Stimulated activated CD4-positive, alpha-beta T cell treated with anti-CD3 and anti-CD28 coated beads, TNF-alpha, amount 100 ng/mL, for 4 hours (primary cell): Measurements from ENCODE around the gene ECSIT.
"Not testable (repeated sequence)": the region's sequence is repeated elsewhere in the genome, so short reads cannot be mapped to it uniquely, and the experiment has no call there.

Experiments used
- DNase-seq, 3 experiments: peaks; one replicate each; pipeline ENCODE4 v3.0.0-alpha.2; 2020; ENCODE audit warnings: low read depth in 3 of 3

The ECSIT gene, protein sequence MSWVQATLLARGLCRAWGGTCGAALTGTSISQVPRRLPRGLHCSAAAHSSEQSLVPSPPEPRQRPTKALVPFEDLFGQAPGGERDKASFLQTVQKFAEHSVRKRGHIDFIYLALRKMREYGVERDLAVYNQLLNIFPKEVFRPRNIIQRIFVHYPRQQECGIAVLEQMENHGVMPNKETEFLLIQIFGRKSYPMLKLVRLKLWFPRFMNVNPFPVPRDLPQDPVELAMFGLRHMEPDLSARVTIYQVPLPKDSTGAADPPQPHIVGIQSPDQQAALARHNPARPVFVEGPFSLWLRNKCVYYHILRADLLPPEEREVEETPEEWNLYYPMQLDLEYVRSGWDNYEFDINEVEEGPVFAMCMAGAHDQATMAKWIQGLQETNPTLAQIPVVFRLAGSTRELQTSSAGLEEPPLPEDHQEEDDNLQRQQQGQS

DNA sequence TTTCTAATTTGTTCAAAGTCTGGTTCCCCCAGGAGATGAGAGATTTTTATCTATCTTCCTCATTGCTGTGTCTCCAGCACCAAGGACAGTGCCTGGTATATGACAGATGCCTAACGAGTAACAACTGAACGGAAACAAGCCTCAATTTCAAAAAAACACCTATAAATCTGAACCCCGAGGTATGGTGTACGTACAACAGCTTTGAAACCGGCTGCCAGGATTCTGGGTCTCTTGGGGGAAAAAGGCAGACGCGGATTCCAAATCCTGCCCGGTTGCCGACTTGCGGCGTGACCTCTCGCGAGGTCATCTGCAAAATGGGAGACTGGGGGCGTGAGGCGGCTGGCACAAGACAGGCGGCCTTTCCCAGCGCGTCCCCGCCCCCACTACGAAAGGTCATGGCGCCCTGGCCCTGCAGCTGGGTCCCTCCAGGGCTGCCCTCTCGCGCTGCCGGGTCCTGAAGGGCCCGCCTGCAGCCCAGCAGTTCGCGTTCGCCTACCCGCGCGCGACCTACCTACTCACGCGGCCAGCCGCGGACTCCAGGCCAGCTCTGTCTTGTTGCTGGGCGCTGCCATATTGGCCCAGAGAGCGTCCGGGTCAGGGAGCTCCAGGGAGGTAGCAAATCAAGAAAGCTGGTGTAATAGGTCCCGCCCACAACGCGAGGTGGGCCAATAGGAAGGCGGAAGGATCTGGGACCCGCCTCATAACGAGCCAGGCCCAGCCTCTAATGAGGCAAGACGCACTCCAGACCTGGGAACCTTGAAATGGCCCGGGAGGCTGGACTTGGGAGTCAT is at the start of gene ECSIT:
Gene ECSIT (minus strand): TSS at position 584 of the 791 bp plus-strand sequence. CDS start 9,964 bp downstream, outside the sequence.
- DNase-seq: peak; percentile 83 to 87 (median 85)

DNA sequence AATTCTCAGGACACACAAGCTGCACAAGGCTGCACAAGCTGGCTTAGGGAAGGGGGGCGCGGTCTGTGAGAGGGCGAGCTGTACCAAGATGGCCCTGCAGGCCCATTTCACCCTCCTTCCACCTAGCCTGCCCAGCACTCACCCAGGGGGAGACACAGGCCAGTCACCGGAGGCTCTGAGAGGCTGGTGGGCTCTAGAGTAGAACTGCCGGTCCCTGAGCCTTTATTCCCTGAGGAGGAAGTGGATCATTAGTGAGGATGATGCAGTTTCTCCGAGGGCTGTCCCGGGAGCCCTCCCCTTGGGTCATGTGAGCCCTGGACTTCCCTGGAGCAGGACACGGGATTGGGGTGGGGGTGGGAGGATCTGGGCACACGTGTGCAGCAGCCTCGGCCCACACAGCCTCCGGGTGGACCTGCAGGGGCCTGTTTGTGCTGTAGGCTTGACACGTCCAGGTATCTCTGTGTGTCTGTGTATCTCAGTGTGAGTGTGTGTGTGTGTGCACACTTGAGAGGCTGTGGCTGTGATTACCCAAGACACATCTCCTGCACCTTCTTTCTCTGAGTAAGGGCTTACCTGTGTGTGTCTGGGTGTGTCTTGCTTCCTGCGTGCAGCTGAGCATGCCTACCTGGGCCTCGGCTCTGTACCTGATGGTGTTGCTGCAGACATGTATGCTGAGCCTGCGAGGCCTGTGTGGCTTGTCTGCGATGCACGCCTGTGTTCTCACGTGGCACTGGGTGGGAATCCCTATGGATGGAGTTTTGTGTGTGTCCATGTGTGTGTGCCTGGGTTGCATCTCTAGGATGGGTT is 48.7 kb upstream of the ECSIT start, which contains the start of gene ACP5:
Gene ACP5 (minus strand): TSS at position 195 of the 807 bp plus-strand sequence. CDS start 328 bp downstream, outside the sequence.
- no peak for DNase-seq

DNA sequence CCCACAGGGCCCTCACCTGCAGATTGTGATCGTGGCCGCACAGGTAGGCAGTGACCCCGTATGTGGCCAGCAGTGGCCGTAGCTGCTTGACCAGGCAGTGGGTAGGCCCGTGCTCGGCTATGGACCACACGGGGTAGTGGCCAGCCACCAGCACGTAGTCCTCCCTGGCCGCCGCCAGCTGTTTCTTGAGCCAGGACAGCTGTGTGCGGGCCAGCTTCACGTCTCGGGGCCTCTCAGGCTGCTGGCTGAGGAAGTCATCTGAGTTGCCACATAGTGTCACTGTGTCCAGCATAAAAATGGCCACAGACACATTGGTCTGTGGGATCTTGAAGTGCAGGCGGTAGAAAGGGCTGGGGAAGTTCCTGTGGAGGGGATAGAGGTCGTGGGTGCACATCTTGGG is 47.3 kb upstream of the ECSIT start:
- DNase-seq: no peak

DNA sequence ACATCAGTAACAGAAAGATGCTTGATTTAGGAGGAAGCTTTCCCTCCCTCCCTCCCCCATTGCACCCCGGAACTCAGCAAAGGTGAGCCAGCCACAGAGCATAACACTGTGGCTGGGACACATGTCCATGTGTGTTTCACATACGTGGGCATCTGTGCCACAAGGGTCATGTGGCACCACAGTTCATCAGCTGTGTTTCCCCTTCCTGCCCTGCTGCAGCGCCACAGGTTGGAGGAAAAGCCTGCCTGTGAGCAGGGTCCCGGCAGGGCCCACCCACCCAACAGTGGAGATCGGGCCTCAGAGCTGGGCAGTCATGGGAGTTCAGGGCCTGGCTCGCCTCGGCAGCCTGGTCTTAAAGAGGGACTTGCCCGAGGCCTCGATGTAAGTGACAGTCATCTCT is 45.8 kb upstream of the ECSIT start:
- no peak for DNase-seq

DNA sequence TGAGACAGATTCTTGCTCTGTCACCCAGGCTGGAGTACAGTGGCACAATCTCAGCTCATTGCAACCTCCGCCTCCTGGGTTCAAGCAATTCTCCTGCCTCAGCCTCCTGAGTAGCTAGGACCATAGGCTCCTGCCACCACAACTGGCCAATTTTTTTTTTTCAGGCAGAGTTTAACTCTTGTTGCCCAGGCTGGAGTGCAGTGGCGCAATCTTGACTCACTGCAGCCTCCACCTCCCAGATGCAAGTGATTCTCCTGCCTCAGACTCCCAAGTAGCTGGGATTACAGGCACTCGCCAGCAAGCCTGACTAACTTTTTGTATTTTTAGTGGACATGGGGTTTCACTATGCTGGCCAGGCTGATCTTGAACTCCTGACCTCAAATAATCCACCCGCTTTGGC is 44.8 kb upstream of the ECSIT start:
- DNase-seq: not testable (repeated sequence)

DNA sequence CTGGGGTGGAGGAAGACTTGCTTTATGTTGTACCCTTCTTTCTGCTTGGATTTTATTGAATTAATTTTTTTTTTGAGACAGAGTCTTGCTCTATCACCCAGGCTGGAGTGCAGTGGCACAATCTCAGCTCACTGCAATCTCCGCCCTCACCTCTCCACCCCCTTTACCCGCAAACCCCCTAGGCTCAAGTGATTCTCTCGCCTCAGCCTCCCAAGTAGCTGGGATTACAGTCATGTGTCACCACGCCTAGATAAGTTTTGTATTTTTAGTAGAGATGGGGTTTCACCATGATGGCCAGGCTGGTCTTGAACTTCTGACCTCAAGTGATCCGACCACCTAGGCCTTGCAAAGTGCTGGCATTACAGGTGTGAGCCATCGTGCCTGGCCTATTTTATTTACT is 44.4 kb upstream of the ECSIT start:
- not testable (repeated sequence) for DNase-seq

DNA sequence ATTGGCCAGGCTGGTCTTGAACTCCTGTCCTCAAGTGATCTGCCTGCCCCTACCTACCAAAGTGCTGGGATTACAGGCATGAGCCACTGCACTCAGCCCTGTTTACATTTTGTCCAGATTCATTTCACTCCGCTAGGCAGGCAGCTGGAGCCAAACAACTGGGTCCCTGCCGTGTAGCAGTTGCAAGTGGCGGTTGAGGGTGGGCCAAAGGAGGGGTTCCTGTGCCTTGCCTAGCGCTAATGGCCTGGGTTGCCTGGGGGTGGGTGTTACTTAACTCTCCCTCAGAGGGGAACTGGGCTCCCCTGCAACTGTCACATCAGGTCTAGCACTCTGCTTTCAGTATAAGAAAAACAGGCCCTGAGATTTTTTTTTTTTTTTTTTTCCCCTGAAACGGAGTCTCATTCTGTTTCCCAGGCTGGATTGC is 41.1 kb upstream of the ECSIT start:
- no peak for DNase-seq

DNA sequence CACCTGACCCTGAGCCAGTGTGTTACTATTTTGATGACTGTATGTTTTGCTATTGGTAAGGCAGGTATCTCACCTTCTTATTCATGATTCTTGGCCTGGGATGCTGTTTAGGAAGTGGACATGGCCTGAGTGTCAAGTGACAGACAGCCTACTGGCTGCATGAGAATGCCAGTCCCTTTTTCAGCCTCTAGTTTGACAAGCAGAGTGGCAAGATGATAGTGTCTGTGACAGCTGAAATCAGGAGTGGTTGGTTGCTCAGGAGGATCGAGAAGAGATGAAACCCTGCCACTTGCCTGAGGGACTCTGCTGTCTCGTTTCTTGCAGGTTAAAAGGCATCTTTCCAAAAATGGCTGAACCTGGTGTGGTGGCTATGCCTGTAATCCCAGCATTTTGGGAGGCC is 37.2 kb upstream of the ECSIT start:
- no peak for DNase-seq

DNA sequence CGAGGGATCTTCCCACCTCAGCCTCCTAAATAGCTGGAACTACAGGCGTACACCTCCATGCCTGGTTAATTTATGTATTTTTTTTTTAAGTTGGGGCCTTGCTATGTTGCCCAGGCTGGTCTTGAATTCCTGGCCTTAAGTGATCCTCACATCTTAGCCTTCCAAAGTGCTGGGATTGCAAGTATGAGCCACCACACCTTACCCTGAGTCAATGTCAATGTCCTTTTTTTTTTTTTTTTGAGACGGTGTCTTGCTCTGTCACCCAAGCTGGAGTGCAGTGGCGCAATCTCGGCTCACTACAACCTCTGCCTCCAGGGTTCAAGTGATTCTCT is 36.7 kb upstream of the ECSIT start:
- DNase-seq: not testable (repeated sequence)

DNA sequence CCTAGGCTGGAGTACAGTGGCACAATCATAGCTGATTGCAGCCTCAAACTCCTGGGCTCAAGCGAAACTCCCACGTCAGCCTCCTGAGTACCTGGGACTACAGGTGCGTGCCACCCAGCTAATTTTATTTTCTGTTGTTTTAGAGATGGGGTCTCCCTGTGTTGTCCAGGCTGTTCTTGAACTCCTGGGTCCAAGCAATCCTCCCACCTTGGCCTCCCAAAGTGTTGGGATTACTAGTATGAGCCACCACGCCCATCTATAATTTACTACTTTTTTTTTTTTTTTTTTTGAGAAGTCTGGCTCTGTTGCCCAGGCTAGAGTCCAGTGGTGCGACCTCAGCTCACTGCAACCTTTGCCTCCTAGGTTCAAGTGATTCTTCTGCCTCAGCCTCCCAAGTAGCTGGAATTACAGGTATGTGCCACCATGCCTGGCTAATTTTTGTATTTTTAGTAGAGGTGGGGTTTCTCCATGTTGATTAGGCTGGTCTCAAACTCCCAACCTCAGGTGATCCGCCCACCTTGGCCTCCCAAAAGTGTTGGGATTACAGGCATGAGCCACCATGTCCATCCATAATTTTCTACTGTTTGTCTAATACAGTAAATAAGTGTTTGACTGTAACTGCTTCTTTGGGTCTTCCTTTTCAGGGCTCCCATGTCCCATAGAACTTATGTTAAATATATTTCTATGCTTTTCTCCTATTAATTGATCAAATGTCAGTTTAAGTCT is 35.3 kb upstream of the ECSIT start:
- DNase-seq: not testable (repeated sequence)

DNA sequence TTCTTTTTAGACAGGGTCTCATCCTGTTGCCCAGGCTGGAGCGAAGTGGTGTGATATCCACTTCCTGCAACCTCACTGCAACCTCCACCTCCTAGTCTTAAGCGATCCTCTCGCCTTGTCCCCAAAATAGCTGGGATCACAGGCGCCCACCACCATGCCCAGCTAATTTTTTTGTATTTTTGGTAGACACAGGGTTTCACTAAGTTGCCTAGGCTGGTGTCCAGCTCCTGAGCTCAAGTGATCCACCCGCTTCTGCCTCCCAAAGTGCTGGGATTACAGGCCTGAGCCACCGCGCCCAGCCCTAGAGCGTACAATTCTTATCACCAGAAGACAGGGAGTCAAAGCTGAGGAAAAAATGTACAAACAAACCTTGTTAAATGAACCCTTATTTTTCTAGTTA is 34.6 kb upstream of the ECSIT start:
- DNase-seq: no peak

DNA sequence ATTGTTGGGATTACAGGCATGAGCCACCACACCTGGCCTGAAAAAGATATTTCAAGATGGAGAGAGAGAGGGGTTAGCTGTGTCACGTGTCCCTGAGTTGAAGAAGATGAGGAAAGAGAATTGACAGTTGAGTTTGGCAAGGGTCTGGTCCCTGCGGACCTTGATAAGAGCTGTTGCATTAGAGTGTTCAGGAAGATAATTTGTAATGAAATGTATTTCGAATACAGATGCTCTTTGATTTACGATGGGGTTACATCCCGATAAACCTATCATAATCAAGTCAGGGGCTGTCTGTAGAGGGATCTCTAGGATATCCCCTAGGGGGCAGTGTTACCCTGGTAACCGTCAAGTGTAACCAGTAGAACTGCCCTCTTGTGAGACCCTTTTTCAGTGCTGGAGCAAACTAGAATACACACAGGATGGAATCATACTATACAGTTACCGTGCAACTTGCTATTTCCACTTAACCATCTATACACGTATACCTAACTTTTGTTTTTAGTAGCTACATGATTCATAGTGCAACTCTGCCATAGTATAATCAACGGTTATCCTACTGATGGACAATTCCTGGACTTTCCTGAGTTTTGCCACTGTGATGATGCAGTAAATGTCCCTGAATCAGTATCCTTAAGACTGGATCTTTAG is 31.6 kb upstream of the ECSIT start:
- peak in 2 of 3 experiments; percentile 21 to 22 for DNase-seq

DNA sequence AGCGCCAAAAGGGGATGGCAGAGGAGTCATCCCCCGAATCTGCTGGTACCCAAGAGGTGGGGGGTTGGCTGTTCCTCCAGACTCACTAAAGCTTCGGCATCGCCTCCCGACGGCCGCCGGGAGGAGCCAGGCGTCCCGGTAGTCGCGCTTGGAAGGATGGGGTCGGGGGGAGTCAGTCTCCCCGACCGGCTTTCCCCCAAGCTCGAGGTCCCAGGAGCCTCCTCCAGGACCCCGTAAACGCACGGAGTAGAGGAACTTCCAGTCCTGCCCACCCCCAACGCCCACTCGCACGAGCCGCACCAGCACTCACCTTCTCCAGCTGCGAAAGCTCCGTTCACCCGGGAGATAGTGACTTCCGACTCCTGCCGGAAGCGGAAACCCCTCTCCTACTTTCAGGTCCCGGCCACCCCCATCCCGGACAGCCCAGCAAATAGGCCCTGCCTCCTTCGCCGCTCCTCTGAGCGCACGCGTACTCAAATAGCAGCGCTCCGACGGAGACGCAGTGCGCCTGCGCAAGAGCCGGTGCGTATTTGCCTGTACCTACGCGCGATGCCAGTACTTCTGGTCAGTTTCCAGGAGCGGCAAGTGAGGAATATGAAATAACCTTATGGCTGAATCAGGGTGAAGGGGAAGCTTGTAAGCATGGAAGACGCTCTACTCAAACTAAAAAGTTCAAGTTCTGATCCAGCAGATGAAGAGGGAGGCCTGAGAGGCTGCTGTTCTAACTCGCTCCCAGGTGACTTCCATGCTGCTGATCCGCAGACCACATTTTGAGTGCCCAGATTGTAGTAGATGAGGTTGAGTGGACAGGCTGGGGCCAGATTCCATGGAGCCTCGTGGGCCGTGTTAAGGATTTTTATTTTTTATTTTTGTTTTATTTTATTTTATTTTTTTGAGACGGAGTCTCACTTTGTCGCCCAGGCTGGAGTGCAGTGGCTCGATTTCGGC is 30.2 kb upstream of the ECSIT start, which contains the start of gene ELOF1:
Gene ELOF1 (minus strand): TSS at position 350 of the 948 bp plus-strand sequence. CDS start 4,883 bp downstream, outside the sequence.
- peak; percentile 89 to 95 (median 92) for DNase-seq

DNA sequence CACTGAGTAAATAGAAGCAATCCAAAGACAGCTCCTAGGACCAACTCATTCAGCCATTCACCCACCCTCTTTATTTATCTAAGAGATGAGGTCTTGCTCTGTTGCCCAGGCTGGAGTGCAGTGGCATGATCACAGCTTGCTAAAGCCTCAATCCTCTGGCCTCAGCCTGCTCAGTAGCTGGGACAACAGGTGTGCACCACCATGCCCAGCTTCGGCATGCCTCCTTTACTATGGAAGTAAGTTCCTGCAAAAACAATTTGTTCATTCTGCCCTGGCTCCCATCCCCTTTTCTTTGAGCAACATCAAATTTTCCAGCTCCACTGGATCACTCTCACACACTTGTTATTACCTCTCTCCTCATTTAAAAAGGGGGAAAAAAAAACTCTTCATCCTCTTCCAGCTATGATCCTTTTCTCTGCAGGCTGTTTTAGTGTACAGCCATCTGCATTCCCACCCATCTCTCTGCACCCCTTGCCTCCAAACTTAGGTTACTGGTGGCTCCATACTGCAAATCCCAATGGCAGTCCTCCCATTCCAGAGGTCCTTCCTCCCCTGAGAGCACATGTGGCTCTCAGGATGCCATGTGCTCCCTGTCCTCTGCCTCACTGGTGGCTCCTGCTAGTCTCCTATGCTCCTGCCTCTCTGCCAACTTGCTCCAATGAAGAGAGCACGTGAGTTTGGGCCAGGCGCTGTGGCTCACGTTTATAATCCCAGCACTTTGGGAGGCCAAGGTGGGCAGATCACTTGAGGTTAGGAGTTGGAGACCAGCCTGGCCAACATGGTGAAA is 27.9 kb upstream of the ECSIT start:
- no peak for DNase-seq

DNA sequence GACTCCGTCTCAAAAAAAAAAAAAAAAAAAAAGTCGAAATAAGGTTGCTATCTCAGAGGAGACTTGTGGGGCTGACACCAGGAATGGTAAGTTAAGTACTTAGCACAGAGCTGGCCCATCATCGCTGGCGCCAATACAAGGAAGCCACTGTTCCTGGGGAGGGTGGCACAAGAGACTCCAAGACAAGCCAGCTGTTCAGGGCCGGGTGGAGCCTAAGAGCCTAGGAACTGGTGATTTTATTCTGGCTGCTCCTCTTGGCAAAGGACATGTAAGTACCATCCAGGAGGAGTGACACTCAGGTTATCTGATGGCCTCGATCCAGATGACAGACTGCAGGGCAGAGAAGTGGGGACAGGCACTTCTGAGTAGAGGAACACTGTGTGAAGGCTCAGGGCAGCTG is 26.3 kb upstream of the ECSIT start:
- no peak for DNase-seq

DNA sequence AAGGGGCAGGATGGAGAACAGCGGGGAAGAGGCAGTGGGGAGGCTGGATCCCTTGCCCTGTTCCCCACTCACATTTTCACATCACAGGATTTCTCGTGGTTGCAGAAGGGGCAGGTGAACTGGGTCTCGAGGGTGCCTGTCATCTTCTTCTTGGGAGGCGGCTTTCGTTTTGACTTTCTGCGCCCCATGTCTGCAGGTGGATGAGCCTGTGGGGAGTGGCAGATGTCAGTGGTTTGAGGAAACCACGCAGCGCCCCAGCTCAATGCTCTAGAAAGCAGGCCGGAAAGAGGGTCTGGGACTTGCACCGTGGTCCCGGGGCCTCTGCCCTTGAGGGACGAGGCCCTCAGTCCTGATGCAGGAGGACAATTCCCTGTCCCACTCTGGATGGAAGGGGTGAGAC is 25.2 kb upstream of the ECSIT start:
- DNase-seq: no peak

DNA sequence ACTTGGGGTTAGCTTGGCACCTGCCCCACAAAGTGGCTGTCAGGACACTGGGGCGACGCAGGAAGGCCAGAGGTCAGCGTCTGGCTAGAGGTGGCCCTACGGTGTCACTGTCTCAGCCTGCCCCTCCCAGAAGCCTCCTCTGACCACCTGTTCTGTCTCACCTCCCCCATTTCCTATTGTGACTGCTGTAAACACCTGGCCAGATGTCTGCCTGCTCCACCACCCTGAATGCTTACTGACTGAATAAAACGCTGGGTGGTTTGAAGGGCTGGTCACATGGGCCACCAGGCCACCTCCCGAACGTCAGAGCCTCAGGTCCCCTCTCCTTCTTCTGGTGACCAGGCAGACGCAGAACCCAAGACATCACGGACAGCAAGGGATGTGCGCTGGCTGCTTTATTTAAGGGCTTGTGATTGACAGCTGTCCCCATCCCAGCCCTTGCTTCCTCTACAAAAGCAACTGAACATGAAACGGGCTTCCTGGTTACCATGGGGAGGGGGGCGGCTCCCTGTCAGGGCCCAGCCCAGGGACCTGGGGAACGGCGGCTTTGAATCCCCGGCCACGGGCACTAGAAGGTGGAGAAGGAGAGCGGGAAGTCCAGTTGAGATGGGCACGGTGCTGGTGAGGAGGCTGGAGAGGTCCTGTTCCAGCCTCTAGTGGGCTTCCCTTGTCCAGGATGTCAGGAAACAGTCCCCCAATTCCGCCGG is 23.9 kb upstream of the ECSIT start:
- DNase-seq: no peak
